GM18909 (cell line): ENCODE measurements around the gene CPNE7.
"Not testable (repeated sequence)": the region's sequence is repeated elsewhere in the genome, so short reads cannot be mapped to it uniquely, and the experiment has no call there.

Experiments used
- ATAC-seq: cut with Tn5 transposase; IDR thresholded peaks from one replicate; pipeline ENCODE4 v1.9.1; 2021; ENCODE audit warnings: mild to moderate bottlenecking; ENCODE audit not compliant: unreplicated experiment, poor library complexity

CPNE7 gene

DNA sequence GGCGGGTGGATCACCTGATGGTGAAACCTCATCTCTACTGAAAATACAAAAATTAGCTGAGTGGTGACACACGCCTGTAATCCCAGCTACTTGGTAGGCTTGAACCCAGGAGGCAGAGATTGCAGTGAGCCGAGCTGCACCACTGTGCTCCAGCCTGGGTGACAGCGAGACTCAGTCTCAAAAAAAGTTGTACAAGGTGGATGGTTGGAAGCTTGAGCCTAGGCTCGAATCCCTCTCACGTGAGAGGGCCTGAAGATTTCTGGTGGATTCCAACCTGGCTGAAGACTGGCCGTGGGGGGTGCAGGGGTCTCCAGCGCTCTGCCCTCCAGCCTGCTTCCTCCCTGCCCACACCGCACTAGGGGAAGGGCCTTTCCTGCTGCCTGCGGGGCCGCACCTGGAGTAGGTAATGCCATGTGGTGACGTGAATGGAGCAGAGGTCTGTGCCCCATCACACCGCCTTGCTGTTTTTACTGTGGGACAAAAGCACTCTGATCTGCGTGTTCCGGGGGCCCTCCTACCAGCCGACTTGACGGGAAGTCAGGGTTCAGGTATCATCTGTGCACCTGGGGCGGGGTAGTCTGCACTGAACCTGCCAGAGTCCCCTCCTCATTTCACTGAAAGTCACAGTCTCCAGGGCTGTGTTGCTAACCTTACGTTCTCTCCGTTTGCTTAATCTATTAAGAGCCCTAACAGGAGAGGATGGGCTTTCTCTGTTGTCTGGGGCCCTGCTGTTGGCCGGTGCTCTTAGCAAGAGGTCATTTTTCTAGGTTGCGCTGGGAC, 10.9 kb upstream of the CPNE7 start:
- no peak for ATAC-seq

DNA sequence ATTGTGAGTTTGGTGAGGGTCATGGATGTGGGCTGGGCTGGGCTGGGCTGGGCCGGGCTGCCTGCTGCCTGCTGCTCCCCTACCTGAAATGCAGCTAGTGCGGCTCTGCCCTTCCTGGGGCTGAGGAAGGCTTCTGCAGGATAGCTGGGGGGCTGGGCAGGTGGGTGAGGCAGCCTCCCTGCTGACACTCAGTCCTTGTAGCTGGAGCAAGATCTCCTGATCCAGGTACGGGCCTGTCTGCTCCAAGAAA, 10.4 kb upstream of the CPNE7 start:
- ATAC-seq, result no peak

DNA sequence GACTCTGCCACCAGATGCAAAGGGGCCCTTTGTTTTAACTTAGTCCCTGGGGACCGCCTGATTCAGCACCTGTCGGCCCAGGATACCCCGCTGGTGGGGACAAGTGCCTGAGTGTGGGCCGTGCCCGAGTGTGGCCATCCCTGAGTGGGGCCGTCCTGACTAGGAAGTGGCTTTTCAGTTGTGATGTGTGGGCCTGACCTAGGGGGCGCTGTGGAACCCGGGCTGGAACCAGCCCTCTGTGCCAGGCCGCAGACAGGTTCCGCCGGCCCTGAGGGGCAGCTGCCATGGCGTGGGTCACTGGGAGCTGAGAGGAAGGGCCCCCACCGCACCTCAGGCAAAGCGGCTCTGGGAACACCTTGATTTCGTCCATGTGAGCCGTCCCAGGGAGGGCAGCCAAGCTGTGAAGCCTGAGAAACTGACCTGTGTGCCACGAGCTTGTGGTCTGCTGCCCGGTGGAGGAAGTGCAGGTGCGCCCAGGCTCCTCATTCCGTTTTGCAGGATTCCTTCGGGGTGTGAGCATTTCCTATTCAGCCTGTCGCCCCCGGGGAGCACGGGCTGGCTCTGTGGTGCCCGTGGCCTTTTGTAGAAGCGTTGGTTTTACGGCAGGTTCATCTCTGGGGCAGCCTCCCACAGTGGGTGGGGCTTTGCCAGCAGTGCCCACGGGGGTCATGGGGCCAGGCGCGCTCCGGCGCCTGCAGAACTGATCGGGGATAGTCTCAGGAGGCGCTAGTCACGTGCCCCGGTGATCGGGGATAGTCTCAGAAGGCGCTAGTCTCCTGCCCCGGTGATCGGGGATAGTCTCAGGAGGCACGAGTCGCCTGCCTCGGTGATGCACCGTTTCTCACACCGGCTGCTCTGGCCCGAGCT, 9.8 kb upstream of the CPNE7 start:
- no peak for ATAC-seq

DNA sequence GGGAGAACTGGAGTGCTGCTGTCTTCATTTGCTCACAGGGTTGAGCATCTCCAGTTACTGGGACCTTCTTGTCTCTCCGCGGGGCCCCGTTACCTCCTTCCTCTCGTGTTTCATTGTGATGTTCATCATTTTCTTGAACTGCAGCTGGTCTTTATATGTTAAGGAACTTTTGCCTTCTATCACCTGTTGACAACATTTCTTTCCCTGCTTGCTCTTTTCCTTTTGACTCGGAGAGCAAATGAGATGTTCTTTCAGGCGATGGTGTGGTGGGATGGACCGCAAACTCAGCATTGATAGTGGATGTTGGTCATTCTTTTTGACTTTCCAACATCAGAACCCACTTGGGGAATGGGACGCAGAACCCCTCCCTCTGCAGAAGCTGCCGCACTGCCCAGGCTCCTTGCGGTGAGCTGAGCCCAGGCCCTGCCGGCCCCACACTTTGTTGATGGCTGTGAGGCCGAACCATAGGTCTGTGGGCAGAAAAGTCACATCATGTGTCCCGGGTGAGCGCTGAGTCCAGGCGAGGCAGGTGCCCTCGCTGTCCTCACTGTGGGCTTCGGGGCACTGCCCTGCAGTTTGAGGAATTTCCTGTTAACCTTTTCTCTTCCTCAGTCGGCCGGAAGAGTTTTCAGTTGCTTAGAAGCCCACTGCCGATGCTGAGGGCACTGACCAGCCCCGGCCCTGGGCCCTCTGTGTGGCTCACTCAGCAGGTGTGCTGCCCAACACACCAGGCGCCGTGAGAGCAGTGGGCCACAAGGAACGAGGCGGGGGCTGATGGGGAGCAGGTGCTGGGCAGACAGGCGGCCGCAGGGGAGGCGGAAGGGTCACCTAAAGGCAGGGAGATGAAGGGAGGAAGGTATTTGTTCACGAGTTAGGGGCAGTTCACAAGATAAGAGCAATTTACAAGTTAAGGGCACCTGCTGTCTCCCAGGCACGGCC, 7.6 kb upstream of the CPNE7 start:
- ATAC-seq, result no peak

DNA sequence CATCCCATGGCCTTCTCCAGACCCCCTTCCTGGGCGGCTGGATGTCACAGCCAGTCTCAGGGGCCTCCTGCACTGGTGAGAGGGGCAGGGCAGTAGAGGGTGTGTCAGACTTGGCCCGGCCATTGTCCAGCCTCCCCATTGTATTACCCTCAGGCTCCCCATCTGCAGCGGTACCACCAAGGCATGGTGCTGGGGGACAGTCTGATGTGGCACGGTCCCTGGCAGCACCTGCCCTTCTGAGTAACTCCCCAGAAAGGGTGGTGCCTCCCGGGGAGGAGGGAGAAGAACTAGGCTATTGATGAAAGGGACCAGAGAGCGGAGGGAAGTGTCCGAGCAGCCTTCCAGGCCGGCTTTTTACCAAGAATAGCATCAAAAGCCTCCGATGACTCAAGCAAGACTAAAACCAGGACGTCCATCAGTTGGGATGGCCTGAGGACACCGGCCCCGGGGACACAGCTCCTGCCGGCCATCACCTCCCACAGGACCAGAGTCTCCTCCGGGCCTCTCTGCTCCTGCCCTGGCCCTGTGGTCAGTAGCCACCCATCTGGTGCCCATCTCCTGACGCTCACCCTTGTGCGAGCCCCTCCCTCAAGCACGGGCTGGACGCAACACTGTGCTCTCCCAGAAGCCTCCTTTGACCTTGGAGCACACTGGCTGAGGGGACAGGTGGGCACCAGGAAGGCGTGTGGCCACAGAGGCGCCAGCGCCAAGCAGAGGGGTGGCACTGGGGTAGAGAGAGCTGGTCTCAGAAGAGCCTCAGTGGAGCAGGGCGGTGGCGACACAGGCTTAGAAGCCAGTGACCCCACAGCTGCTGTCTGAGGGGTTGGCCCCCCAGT, 5.8 kb upstream of the CPNE7 start:
- ATAC-seq, result no peak

DNA sequence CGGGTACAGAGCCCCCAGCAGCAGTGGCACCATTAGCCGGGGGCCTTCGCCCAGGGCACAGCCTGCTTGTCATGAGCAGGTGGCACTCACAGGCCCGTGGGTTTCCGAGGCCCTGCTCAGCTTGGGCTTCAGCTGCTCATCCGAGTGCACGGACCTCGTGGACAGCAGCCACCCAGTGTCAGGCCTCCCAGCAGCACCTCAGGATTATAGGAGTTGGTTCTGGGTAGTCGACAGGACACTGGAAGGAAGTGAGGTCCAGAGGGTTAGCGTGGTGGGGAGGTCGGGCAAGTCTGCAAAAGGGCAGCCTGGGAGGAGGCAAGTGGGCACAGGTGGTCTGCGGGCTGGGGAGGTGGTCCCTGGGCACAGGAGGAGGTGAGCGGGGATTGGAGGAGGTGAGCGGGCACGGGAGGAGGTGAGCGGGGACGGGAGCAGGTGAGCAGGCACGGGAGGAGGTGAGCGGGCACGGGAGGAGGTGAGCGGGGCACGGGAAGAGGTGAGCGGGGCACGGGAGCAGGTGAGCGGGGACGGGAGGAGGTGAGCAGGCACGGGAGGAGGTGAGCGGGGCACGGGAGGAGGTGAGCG, 5.1 kb upstream of the CPNE7 start:
- no peak for ATAC-seq

DNA sequence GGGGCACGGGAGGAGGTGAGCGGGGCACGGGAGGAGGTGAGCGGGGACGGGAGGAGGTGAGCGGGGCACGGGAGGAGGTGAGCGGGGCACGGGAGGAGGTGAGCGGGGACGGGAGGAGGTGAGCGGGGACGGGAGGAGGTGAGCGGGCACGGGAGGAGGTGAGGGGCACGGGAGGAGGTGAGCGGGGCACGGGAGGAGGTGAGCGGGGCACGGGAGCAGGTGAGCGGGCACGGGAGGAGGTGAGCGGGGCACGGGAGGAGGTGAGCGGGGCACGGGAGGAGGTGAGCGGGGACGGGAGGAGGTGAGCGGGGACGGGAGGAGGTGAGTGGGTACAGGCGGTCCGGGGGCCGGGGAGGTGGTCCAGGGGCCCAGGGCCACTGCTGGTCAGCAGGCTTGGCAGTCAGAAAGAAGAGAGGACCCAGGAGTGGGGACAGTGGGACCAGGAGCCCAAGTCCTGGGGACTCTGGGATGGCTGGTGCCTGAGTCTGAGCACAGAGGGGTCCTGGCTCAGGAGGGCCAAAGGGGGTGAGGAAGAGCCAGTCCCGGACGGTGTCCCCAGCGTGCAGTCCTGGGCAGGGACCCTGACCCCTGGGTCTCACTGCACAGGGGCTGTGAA, 4.5 kb upstream of the CPNE7 start:
- ATAC-seq, result not testable (repeated sequence)

DNA sequence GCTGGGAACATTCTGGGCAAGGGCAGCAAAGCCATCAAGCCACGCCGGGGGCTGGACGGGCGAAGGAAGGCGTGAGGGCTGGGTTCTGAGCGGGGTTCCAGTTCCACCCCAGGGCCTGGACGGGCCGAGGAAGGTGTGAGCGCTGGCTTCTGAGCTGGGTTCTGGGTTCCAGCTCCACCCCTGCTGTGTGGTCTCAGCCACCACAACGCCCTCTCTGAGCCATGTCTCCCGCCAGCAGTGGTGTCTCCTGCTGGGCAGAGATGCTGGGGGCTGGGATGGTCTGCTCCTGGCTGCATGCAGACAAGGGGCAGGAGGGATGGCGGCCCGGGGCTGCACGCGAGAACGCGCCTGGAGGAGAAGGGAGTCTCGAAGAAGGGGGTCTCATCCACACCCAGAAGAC, 3.9 kb upstream of the CPNE7 start:
- ATAC-seq, result no peak

DNA sequence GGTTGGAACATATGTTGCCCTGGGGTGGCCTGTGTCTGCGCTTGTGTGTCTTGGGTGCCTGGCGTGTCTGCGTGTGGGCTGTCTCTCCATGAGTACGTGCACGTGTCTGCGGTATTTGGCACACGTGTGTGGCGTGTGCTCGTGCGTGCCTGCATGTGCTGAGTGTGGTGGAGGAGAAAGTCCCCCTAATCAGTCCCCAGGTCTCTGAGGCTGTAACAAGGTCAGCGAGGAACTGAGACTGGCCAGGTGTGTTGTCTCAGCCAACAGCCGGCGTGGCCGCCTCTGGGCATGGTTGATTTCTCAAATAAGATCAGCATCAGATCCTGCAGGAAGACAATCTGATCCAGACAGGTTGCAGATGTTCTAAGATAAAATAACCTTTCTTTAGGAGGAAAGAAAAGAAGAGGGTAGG, 3.5 kb upstream of the CPNE7 start:
- no peak for ATAC-seq

DNA sequence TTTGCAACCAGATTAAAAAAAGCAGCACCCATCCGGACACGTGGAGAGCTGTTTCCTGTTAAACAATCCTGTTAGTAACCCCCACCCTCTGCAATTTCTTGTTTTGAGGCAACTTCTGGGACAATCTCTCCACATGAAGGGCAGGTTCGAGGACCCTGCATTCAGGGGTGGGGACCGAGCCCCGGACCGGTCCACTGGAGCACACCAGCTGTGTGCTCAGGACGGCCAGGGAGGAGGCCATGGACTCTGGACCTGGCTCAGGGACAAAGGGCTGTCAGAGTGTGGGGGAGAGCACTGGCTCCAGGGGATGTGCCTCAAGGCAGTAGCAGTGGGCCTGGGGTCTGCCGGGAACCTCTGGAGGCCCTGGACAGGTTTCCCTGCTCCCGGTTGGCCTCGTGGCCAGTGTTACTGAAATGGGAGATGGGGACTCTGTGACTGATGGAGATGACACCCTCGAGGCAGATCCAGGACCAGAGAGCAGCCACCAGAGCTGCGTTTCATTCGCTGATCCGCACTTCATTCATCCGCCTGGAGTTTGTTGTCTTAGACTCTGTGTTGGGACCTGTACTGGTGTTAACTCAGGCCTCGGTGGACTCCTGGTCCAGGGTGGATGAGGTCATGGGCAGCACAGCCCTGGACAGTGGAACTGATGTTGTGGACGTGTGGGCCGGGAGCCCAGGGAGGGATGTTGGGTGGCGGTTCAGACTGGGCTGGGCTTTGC, 2.9 kb upstream of the CPNE7 start:
- ATAC-seq, result no peak

DNA sequence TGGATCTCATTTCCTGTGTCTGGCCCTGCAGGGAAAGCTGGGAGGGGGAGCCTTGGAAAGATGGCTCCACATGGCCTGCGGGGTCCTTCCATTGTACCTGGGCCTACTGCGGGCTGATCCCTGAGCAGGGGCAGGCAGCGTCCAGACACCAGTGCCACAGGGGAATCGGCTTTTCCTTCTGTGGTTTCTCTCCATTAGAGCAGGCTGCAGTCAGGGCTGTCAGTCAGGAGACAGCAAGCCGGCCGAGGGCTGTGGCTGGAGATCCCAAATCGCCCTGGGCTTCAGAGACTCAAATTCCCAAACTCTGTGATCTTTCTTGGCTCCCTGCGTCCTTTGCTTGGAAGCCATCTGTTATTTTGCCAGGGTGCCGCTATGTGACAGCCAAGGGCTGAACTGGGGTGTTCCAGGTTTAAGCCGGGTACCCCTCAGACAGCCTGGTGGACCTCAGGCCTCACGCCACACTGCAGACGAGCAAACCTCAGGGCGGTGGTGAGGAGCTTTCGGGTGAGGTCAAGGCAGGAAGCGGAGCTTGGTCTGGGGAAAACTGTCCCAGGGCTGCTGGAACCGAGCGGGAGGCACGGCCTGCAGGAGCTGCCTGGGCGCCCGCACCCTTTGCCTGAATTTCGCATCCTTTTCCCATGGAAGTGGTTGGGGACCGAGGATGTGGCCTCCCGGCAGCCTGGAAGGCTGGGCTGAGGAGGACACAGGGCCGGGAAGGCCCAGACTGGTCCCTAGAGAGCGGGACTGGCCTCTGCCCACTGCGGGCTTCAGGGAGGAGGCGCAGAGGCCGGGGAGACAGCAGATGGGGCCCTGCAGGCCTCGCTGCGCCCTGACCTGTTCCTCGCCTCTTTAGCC, 1.5 kb upstream of the CPNE7 start:
- no peak for ATAC-seq

DNA sequence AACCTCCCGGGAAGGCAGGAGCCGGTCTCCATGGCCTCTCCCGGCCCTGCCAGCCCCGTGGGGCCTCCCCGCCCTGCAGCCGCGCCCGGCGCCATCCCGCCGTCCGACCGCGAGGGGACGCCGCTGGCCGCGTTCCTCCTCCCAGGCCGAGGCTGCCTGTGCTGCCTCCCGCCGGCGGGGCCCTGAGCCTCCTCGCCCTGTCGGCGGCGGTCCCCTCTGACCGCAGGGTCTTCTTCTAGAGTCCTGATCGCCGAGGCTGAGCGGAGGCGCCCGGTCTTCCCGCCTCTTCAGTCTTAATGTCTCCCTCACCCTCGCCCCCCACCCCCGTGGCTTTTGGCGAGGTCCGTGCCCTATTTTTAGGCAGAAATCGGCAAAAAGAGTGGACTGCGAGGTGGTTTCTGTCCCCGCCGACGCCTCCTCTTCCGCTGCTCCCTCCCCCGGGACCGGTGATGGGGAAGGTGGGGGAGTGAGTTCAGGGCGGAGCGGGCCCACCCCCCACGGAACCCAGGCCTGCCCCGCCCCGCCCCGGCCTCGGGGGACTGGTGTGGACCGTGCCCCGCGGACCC, 794 bp upstream of the CPNE7 start:
- ATAC-seq, result no peak

DNA sequence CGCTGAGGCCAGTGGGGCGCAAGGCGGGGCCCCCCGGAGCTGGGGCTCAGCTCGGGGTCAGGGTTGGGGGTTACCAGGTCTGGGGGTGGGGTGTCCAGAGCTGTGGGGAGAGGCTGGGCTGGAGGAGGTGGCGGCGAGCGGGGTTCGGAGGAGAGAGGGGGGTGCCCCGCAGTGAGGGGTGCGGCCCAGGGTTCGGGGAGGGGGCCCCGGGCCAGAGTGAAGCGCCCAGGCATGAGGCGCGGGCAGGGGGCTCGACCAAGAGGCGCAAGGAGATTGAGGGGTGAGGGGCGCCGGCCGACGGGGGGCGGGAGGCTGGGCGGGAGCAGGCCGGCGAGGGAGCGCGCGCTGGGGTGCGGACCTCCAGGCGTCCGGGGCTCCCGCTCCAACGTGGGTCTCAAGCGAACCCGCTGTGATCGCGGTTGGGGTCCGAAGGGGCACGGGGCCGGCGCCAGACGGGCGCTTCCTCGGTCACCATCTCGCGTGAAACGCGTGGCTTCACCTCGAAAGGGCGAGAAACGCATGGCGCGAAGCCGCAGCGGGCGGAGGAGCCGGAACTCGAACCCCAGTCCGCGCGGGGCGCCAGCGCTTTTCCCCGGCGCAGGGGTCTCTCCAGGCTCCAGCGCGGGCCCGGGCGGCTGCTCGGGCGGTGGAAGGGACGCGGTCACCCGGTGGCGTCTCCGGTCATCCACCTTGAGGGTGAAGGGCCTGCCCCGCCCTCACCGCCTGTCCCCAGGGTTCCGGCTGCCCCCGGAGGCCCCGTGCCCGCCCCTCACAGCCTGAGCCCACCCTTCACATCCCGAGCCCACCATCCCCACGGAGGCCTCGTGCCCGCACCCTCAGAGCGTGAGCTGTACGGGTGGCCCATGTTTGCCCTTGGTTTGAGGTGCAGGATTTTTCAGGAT, 846 bp downstream of the CPNE7 start:
- ATAC-seq, result no peak

DNA sequence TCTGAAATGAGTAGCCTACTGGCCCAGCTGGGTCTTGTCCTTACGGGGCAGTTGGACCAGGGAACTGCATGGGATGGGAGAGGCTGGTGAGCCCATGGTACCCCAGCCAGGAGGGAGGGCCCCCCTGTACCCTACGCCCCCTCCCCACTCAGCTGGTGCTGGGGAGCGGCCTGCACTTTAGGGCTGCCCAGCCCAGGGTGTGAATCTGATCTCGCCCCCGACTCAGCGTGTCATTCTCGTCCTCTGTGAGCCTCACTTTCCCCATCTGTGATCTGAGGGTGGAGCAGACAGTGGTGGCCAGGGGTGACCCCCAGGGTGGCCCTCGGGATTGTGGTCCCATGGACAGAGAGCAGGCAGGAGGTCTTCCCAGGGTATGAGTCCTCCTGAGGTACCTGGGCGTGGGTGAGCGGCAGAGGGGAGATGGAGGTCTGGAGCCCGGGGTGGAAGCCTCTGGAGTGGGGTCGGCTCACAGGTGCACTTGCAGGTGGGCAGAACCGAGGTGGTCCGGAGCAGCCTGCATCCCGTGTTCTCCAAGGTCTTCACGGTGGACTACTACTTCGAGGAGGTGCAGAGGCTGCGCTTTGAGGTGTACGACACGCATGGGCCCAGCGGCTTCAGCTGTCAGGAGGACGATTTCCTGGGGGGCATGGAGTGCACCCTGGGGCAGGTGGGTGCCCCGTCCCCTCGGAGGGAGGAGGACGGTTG, 1.6 kb downstream of the CPNE7 start:
- ATAC-seq, result no peak

DNA sequence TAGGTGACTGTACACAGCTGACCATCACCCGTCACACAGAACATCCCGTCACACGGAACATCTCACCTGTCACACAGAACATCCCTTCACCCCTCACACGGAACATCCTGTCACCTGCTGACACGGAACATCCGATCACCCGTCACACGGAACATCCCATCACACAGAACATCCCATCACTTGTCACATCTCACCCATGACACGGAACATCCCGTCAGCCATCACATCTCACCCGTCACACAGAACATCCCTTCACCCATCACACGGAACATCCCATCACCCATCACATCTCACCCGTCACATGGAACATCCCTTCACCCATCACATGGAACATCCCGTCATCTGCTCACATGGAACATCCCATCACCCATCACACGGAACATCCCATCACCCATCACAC, 3.8 kb downstream of the CPNE7 start:
- no peak for ATAC-seq
